Myocyte (in vitro differentiated cells): ENCODE data around the gene NRBF2. TPM values are rescaled to one million over a fixed set of nuclear protein-coding genes. Genes with fewer than 3 reads are reported as not detected.
A peak's percentile ranks its signal among the peaks of the same experiment; 100 is the strongest.

ENCODE experiments used
- DNase-seq: peaks from one replicate; pipeline ENCODE4 v3.0.0-alpha.2; 2012; ENCODE audit warnings: low read depth
- total RNA-seq: library from RNA; depleted of rRNA; stranded (reverse); fragments of >200 nt; gene quantifications from 2 replicates; pipeline ENCODE4 v1.2.3, GENCODE V29; 2014

NRBF2 gene
- total RNA-seq, 1 donor from 2014 or later = 17.0 TPM

DNA sequence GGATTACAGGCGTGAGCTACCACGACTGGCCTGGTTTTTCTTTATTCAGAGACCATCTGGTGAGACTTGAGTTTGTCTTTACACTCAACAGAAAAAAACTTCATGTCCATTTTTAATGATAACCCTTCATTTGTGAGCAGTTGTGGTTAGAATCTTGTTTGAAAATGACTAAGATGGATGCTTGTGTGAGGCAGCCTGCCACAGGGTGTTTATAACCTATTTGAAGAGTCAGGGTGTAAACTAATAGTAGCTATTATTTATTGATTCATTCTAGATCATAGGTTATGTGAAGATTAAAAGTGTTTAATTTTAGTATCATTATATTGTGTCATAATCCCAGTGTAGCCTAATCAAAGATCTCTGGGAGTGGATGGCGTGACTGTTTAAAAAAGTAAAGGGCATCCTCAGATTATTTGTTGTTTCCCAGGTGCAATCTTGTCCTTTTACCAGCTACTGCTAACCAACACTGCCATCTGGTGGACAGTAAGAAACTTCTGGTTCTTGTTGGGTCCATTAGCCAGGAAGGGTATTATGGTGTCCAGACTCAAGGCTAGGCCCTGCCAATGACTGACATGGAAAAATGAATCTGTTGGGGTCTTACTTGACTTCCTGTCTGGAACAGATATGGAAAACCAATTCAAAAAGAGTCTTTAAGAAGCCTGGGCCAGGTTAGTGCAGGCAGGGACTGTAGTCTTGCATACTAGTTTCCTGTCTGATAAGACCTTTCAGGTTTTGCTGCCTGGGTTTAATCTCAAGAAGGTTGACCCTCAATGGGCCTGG is 24.9 kb downstream of the NRBF2 start:
- DNase-seq = peak; percentile 87

DNA sequence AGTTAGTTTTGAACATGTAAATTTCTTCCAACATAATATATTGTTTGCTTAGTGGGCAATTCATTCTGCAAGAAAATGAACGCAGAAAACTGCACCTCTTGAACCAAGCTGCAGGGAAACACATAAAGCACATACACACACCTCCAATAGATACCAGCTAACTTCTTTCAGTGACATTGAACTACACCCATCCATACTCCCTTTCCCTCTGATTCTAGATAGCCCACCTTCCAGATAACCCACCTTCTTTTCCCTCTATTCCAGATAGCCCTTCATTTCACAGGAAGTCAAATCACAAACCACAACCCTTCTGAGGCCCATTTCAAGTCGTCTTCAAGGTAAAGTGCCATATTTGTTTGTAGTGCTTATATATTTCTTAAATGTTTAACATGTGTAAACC is 28.5 kb downstream of the NRBF2 start:
- no peak for DNase-seq

DNA sequence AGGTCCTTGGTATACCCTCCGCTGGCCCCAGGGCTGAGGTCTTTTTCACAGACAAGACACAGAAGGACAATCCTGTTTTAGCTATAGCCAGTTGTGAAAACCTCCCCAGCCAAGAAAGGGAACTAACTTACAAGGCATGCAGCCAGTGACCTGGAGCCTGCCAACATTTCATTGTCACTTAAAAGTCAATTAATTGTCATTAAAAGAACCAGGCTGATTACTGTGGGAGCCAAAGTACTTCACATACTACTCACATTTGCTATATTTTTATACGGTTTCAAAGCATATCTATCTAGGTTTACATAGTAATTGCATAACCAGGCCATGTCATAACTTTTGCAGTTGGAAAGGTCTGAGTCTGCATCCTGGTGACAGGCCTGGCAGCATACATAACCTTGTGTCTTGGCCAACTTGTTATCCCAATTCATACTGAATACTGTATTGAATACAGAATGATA is 31.1 kb downstream of the NRBF2 start:
- DNase-seq = no peak

- no peak for DNase-seq
Measured at GRCh38 chr10:63165249-63165648, 32.1 kb downstream of the NRBF2 start.

GRCh38 chr10:63166742-63167258 is 33.7 kb downstream of the NRBF2 start:
- peak; percentile 84 for DNase-seq

- DNase-seq = no peak
Measured at GRCh38 chr10:63168821-63169462, 35.8 kb downstream of the NRBF2 start.

- no peak for DNase-seq
Measured at GRCh38 chr10:63169624-63170023, 36.5 kb downstream of the NRBF2 start.

- DNase-seq = no peak
Measured at GRCh38 chr10:63171255-63171855, 38.2 kb downstream of the NRBF2 start.

- DNase-seq = no peak
Measured at GRCh38 chr10:63171926-63172325, 38.8 kb downstream of the NRBF2 start.

DNA sequence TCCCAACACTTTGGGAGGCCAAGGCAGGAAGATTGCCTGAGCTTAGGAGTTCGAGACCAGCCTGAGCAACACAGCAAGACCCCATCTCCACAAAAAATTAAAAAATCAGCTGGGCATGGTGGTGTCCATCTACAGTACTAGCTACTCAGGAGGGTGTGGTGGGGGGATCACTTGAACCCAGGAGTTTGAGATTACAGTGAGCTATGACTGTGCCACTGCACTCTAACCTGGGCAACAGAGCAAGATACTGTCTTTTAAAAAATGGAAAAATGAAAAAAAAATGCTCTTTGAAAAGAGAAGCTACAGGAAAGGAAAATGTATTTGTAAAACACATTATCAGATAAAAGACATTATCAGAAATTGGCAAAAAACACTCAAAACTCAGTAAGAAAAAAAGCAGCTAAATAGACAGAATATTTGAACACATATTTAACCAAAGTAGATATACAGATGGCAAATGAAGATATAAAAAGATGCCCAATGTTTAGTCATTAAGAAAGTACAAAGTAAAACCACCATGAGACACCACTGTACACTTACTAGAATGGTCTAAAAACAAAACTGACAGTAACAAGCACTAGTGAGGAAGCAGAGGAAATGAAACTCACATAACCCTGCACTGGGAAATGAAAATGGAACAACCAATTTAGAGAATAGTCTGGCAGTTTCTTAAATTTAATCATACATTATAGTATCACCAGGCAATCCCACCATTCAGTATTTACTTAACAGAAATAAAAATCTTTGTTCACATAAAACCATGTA is 40.5 kb downstream of the NRBF2 start:
- DNase-seq = no peak

DNA sequence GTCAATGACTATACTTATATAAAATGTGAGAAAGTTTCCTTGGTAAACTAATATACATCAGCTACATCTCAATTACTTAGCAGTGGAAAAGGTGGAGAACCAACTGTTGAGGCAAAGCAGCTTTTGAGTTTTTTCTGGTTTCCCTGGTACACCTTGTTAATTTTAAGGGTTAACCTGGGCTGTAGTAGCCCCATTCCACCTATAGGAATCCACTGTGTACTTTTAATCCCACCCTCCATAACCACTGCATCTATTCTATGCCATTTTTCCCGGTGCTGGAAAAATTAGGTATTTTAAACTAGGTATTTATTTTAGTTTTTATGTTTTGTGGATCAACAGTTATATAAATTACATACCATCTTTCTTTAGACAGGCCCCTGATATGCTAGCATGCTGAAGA is 42.4 kb downstream of the NRBF2 start:
- no peak for DNase-seq

DNA sequence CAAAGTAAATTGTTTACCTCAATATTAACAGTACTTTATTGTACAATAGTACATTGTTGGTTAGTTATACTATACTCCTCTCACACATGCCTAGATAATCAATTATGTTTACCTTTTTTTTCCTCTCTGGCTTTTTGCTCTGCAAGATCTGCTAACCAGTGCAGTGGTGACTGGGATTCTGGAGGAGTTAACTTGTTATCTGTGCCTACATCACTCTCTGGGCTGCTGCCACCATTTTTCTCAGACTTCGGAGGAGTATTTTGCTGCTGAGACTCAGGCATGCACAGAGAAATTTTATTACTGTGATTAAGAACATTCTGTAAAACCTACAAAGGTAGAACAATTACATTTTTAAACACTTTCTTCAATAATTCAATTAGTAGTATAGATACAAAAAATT is 59.7 kb downstream of the NRBF2 start:
- DNase-seq = no peak

DNA sequence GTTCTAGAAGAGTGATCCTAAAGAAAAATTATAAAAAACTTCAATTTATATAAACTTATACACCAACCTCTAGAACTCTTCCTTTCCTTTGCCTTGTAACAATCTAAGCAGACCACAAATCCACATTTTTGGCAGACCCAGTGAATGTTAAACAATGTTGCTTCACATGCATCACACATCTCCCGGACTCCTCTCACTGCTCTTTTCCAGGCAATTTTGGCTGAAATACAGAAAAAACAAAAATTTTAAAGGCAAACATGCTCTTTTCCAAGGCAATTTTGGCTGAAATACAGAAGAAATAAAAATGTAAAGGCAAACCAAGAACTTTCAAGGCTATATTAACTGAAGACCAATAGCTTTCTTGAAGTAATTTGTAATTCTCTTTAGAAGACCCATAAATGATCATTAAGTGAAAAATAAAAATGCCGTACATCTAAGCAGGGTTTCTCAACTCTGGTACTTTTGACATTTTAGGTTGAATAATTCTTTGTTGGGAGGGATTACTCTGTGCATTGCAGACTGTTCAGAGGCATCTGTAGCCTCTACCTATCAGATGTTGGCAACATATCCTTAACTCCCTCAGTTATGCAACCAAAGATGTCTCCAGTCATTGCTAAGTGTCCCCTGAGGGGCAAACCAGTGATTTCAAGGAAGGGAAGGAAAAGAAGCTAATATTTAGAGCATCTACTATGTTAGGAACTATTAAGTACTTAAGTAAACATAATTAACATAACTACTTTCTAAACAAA is 64.4 kb downstream of the NRBF2 start:
- DNase-seq = no peak

- DNase-seq = no peak
Measured at GRCh38 chr10:63199716-63200115, 66.6 kb downstream of the NRBF2 start.

DNA sequence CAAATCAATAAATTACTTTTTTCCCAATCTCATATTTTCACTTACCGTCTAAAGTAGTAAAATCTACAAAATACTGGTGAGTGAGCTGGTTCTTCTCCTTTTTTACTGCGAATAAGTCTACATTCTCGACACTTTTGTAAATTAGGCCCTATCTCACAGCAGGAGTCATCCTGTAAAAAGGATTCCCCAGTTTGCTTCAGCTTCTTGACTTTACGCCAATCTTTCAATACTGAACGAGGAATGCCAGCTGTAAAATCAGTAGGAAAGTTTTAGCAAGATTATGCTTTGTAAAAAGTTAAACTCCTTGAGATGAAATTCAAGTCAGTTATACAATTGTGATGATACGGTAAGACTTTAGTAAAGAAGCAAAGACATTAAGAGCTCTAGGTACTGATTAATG is 67.3 kb downstream of the NRBF2 start:
- DNase-seq = no peak

DNA sequence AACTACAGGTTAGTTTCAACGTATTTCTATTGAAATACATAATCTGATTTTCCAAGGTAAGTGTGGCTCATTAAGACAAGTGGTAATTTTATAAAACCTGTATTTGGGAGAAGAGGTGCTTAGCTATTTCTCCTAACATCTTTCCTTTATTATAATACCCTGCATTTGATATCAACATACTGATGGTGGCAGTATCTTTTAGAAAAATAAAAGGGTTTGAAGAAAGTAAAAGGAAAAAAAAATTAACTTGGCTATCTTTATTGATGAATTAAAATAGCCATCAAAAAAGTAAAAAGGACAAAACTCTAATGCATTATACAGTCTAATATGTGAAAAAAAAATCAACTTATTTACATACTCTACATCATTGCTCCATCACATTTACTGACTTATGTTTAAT is 68.0 kb downstream of the NRBF2 start:
- no peak for DNase-seq
